Measurements from ENCODE around the gene ACTG2. TPM values are rescaled to one million over a fixed set of nuclear protein-coding genes. Genes with fewer than 3 reads are reported as not detected.
A peak's percentile ranks its signal among the peaks of the same experiment; 100 is the strongest.

Gene ACTG2
- total and polyA plus RNA-seq, 10 of the 15 experiments (the other 5 are each of a cell fraction or from before 2014, with no cell fraction given) = 0.06 to 0.97 (median 0.12) TPM; not detected in 7

DNA sequence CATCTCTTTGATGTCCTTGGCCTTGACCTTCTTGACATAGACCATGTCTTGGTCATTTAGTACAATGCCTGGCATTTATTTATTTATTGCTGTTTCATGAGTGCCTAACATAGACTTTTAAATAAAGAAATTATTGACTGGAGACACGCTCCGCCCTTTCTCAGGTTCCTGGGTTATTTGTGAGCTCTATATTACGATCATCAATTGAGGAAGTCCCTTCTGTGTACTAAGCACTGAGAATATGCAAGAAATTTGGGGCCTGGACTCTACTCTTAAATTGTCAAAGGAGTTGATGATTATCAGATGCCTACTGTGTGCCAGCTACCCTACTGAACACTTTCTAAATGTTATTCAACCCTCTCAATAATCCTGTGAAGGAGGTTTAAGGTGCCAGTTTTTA lies 72.2 kb downstream of the ACTG2 start:
- H3K4me1 ChIP-seq (ENCODE audit: control insufficient read depth, insufficient read depth, low read length) = peaks cover 27% of the 10 kb centered on the region
- ChIA-PET CTCF (interaction anchor here (0.5 to 1.5 kb wide), 4 partner anchors 16 to 213 kb away, joined by 3 to 6 read pairs (median 3); partner anchors contain the start of gene MOB1A), SMC1A (ENCODE audit: uncharacterized antibody, unreplicated experiment) (interaction anchor here (1.0 to 4.2 kb wide), 7 partner anchors 13 to 141 kb away, joined by 3 to 31 read pairs (median 3); no protein-coding TSS in a partner anchor), POLR2A (interaction anchor here (1.1 to 4.2 kb wide), 4 partner anchors 10 to 35 kb away, joined by 3 to 19 read pairs (median 4); no protein-coding TSS in a partner anchor), RAD21 (ENCODE audit: unreplicated experiment) (interaction anchor here (0.8 to 2.0 kb wide), 4 partner anchors 11 to 137 kb away, joined by 3 to 8 read pairs (median 4); no protein-coding TSS in a partner anchor)
- WGBS (ENCODE audit: insufficient coverage, insufficient replicate concordance, low lambda C conversion rate, missing lambda C conversion rate) = 74% methylated on average over 3 of the region's 3 CpGs
- no TSS peak for BruUV-seq (replicated peaks)
- DNase-seq (ENCODE audit: low read depth, low spot score) (no peak), ATAC-seq (no peak), FAIRE-seq (no peak)
- no peaks in the 10 kb centered on the region for H3K27me3 ChIP-seq (replicated peaks in 1 of 2; ENCODE audit: control insufficient read depth in 2 of 2, insufficient read depth in 2 of 2, low read length in 1 of 2)
- H3K4me3 ChIP-seq = no peak overlapping the region
- H3K4me2 ChIP-seq (ENCODE audit: control insufficient read depth, insufficient read depth) = no peak overlapping the region
- no peak overlapping the region for H2AFZ ChIP-seq (ENCODE audit: control insufficient read depth, low read depth, low read length)
- H4K20me1 ChIP-seq (ENCODE audit: control insufficient read depth, insufficient read depth) = no peaks in the 10 kb centered on the region
- intact Hi-C loops (cut with micrococcal nuclease; ENCODE audit: unreplicated experiment) (no loop called here), in situ Hi-C loops (cut with MboI) (no loop called here)
- H3K9me3 ChIP-seq (replicated peaks; ENCODE audit: control insufficient read depth, insufficient read depth, low read length) = peaks cover 5% of the 10 kb centered on the region; the same call in 2 of the 3 replicates
- TF ChIP-seq, protein P1, sequence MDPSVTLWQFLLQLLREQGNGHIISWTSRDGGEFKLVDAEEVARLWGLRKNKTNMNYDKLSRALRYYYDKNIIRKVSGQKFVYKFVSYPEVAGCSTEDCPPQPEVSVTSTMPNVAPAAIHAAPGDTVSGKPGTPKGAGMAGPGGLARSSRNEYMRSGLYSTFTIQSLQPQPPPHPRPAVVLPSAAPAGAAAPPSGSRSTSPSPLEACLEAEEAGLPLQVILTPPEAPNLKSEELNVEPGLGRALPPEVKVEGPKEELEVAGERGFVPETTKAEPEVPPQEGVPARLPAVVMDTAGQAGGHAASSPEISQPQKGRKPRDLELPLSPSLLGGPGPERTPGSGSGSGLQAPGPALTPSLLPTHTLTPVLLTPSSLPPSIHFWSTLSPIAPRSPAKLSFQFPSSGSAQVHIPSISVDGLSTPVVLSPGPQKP (IDR thresholded peaks at IDR 0.05; ENCODE audit: low read depth, low read length) = no peak
- 0 out of 2 replicates have a peak, but pooled peaks have one; percentile 29 for TF ChIP-seq SPI1 (IDR thresholded peaks at IDR 0.05; ENCODE audit: borderline replicate concordance, insufficient read depth, low read depth, low read length)
- peak overlapping the region; percentile 88; the same call in 1 of the 2 replicates for H3K27ac ChIP-seq (ENCODE audit: control insufficient read depth, insufficient read depth)
- no peak overlapping the region for H3K9ac ChIP-seq (ENCODE audit: control insufficient read depth, insufficient read depth, low read length)
- H3K36me3 ChIP-seq (ENCODE audit: control insufficient read depth in 2 of 2, insufficient read depth in 2 of 2, low read length in 1 of 2) = no peaks in the 10 kb centered on the region; a peak in 2 of 4 replicates
- H3K79me2 ChIP-seq (ENCODE audit: control insufficient read depth, insufficient read depth, low read length) = peaks cover 4% of the 10 kb centered on the region; the same call in 1 of the 2 replicates

DNA sequence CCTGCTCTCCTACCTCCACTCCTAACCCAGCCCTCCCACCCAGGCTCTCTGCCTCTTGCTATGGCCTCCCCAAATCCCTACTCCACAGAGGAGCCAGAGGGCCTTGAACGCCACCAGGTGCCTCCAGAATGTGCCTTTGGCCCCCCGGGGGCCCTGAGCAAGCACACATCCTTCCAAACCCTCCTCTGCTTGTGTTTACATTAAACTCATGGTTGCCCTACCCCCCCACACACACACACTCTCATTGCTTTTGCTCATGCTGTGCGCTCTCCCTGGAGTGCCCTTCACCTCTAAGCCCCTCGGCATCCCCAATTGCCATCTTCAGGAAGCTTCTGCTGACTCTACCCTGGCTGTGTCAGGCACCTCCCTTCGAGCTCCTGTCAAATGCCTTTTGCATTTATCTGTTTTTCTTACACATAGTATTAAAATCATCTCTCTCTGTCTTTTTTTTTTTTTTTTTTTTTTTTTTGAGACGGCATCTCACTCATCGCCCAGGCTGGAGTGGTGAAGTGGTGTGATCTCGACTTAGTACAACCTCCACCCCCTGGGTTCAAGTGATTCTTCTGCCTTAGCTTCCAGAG lies 75.6 kb downstream of the ACTG2 start:
- Histone ChIP-seq H2AFZ (ENCODE audit: control insufficient read depth, low read depth, low read length) (no peak overlapping the region), H4K20me1 (ENCODE audit: control insufficient read depth, insufficient read depth) (no peaks in the 10 kb centered on the region), H3K9ac (ENCODE audit: control insufficient read depth, insufficient read depth, low read length) (no peak overlapping the region), H3K27me3 (replicated peaks in 1 of 2; ENCODE audit: control insufficient read depth in 2 of 2, insufficient read depth in 2 of 2, low read length in 1 of 2) (no peaks in the 10 kb centered on the region), H3K36me3 (ENCODE audit: control insufficient read depth in 2 of 2, insufficient read depth in 2 of 2, low read length in 1 of 2) (no peaks in the 10 kb centered on the region), H3K27ac (ENCODE audit: control insufficient read depth, insufficient read depth) (no peak overlapping the region), H3K4me3 (no peak overlapping the region), H3K4me2 (ENCODE audit: control insufficient read depth, insufficient read depth) (no peak overlapping the region), H3K9me3 (replicated peaks; ENCODE audit: control insufficient read depth, insufficient read depth, low read length) (no peaks in the 10 kb centered on the region), H3K4me1 (ENCODE audit: control insufficient read depth, insufficient read depth, low read length) (peaks cover 51% of the 10 kb centered on the region), H3K79me2 (ENCODE audit: control insufficient read depth, insufficient read depth, low read length) (peaks cover 18% of the 10 kb centered on the region)
- in situ Hi-C loops (cut with MboI) = no loop called here
- 91% methylated on average over 7 of the region's 8 CpGs for WGBS (ENCODE audit: insufficient coverage, insufficient replicate concordance, low lambda C conversion rate, missing lambda C conversion rate)
- SMC1A ChIA-PET (ENCODE audit: uncharacterized antibody, unreplicated experiment) = interaction anchor here (0.6 to 3.8 kb wide), 6 partner anchors 12 to 218 kb away, joined by 3 to 26 read pairs (median 3); no protein-coding TSS in a partner anchor
- intact Hi-C loops (cut with micrococcal nuclease; ENCODE audit: unreplicated experiment) = no loop called here
- RAD21 ChIA-PET (ENCODE audit: unreplicated experiment) = interaction anchor here (0.7 to 1.7 kb wide), 3 partner anchors 24 to 680 kb away, joined by 4 to 6 read pairs (median 4); no protein-coding TSS in a partner anchor
- FAIRE-seq = no peak
- DNase-seq (ENCODE audit: low read depth, low spot score) = no peak
- ATAC-seq = no peak
- POLR2A ChIA-PET = interaction anchor here (0.6 to 3.1 kb wide), 6 partner anchors 18 to 654 kb away, joined by 3 to 25 read pairs (median 4); no protein-coding TSS in a partner anchor
- CTCF ChIA-PET = interaction anchor here (0.6 to 1.4 kb wide), 6 partner anchors 12 to 141 kb away, joined by 3 to 4 read pairs (median 3); no protein-coding TSS in a partner anchor
- BruUV-seq (replicated peaks) = no TSS peak
- TF ChIP-seq, protein P2, sequence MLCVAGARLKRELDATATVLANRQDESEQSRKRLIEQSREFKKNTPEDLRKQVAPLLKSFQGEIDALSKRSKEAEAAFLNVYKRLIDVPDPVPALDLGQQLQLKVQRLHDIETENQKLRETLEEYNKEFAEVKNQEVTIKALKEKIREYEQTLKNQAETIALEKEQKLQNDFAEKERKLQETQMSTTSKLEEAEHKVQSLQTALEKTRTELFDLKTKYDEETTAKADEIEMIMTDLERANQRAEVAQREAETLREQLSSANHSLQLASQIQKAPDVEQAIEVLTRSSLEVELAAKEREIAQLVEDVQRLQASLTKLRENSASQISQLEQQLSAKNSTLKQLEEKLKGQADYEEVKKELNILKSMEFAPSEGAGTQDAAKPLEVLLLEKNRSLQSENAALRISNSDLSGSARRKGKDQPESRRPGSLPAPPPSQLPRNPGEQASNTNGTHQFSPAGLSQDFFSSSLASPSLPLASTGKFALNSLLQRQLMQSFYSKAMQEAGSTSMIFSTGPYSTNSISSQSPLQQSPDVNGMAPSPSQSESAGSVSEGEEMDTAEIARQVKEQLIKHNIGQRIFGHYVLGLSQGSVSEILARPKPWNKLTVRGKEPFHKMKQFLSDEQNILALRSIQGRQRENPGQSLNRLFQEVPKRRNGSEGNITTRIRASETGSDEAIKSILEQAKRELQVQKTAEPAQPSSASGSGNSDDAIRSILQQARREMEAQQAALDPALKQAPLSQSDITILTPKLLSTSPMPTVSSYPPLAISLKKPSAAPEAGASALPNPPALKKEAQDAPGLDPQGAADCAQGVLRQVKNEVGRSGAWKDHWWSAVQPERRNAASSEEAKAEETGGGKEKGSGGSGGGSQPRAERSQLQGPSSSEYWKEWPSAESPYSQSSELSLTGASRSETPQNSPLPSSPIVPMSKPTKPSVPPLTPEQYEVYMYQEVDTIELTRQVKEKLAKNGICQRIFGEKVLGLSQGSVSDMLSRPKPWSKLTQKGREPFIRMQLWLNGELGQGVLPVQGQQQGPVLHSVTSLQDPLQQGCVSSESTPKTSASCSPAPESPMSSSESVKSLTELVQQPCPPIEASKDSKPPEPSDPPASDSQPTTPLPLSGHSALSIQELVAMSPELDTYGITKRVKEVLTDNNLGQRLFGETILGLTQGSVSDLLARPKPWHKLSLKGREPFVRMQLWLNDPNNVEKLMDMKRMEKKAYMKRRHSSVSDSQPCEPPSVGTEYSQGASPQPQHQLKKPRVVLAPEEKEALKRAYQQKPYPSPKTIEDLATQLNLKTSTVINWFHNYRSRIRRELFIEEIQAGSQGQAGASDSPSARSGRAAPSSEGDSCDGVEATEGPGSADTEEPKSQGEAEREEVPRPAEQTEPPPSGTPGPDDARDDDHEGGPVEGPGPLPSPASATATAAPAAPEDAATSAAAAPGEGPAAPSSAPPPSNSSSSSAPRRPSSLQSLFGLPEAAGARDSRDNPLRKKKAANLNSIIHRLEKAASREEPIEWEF (IDR thresholded peaks at IDR 0.05; ENCODE audit: insufficient replicate concordance, low read depth, low read length) = no peak
- no peak for TF ChIP-seq IRF4 (IDR thresholded peaks at IDR 0.05; ENCODE audit: low read depth, low read length)
- TF ChIP-seq PML (IDR thresholded peaks at IDR 0.05; ENCODE audit: low read length) = no peak
- TF ChIP-seq PAX5 (IDR thresholded peaks at IDR 0.05; ENCODE audit: borderline replicate concordance, low read depth, low read length) = no peak
- TF ChIP-seq SREBF1 (IDR thresholded peaks at IDR 0.05; ENCODE audit: low read length) = no peak
- no peak for TF ChIP-seq NBN (IDR thresholded peaks at IDR 0.05)
- TF ChIP-seq CHD4 (IDR thresholded peaks at IDR 0.05) = no peak
- no peak for TF ChIP-seq TAF1 (IDR thresholded peaks at IDR 0.05; ENCODE audit: borderline replicate concordance, low read depth, low read length)
